RWPE1 (cell line): ENCODE data around the gene ISM2.
"Not testable (repeated sequence)": the region's sequence is repeated elsewhere in the genome, so short reads cannot be mapped to it uniquely, and the experiment has no call there.

Experiments used
- CTCF ChIA-PET: fragments of 350-600 bp; sonication (Branson Sonifier 250); formaldehyde crosslinking; extraction: SDS; loops from one replicate; lab custom pipeline; 2021; lab: Yijun Ruan, JAX
- POLR2A ChIA-PET: fragments of 400-600 bp; formaldehyde crosslinking; extraction: SDS; loops from one replicate; lab custom pipeline; 2020; ENCODE audit warnings: antibody characterized with exemption; ENCODE audit not compliant: low non-redundant PET; lab: Yijun Ruan, JAX
- DNase-seq: peaks from one replicate; pipeline ENCODE4 v3.0.0; 2012; ENCODE audit warnings: low spot score
- H3K27ac ChIP-seq: fragments of 450-650 bp; 2 replicates; pipeline ENCODE4 v1.5.1; 2017
- TF ChIP-seq, protein P1 (sequence below): fragments of 450-650 bp; conservative IDR thresholded peaks from 2 replicates; pipeline ENCODE4 v1.5.1; 2017; ENCODE audit warnings: low read depth, mild to moderate bottlenecking

ISM2 gene

GRCh38 chr14:77498120-77498979, at the start of gene ISM2:
Gene ISM2, minus strand, starts transcription at chr14:77498816. Its CDS starts 23 bp downstream, at chr14:77498793.
- ChIA-PET CTCF (interaction anchor here (0.5 to 0.6 kb wide), 3 partner anchors 9 to 41 kb away, joined by 3 to 4 read pairs (median 3); partner anchors contain the start of gene VIPAS39), POLR2A (no interaction called here)
- H3K27ac ChIP-seq = no peak within 1 kb of the TSS
- TF ChIP-seq, protein P1, sequence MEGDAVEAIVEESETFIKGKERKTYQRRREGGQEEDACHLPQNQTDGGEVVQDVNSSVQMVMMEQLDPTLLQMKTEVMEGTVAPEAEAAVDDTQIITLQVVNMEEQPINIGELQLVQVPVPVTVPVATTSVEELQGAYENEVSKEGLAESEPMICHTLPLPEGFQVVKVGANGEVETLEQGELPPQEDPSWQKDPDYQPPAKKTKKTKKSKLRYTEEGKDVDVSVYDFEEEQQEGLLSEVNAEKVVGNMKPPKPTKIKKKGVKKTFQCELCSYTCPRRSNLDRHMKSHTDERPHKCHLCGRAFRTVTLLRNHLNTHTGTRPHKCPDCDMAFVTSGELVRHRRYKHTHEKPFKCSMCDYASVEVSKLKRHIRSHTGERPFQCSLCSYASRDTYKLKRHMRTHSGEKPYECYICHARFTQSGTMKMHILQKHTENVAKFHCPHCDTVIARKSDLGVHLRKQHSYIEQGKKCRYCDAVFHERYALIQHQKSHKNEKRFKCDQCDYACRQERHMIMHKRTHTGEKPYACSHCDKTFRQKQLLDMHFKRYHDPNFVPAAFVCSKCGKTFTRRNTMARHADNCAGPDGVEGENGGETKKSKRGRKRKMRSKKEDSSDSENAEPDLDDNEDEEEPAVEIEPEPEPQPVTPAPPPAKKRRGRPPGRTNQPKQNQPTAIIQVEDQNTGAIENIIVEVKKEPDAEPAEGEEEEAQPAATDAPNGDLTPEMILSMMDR = no peak
- peak; percentile 59 for DNase-seq

DNA sequence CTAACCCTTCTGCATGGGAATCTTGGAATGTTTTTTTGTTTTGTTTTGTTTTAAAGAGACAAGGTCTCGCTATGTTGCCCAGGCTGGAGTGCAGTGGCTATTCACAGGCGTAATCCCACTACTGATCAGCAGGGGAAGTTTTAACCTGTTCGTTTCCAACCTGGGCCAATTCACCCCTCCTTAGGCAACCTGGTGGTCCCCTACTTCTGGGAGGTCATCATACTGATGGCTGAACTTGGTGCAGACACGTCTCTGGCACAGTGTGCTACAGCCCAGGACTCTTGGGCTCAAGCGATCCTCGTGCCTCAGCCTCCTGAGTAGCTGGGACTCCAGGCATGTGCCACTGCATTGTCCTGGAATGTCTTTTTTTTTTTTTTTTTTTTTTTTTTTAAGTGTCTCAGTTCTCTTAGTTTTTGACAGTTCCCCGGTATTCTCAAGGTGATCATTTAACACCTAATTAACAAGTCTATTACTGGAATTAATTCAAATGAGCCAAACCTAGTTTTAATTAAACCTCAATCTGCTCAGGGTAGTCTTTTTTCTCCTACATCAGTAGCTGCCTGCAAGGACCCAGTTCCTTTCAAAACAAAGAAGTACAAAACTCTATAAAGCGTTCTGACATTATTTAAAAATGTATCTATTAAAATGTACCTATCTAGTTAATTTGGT, 49.0 kb upstream of the ISM2 start:
- ChIA-PET CTCF (interaction anchor here (0.6 kb wide), 1 partner anchor 499 kb away, joined by 4 read pairs; no protein-coding TSS in a partner anchor), POLR2A (no interaction called here)
- TF ChIP-seq, protein P1 = no peak
- no peak for DNase-seq
- H3K27ac ChIP-seq = no peak overlapping the region

DNA sequence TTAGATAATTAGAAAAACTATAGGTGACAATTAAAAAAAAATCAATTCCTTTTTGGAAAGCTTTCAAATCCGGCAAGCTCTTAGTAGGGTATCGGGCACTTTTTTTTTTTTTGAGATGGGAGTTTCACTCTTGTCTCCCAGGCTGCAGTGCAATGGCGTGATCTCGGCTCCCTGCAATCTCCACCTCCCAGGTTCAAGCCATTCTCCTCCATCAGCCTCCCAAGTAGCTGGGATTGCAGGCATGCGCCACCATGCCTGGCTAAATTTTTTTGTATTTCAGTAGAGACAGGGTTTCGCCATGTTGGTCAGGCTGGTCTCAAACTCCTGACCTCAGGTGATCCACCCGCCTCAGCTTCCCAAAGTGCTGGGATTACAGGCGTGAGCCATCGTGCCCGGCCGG, 46.6 kb upstream of the ISM2 start:
- DNase-seq, POLR2A ChIA-PET: not testable (repeated sequence)
- CTCF ChIA-PET = interaction anchor here (0.6 kb wide), 1 partner anchor 106 kb away, joined by 4 read pairs; no protein-coding TSS in a partner anchor

GRCh38 chr14:77544571-77544970, 46.0 kb upstream of the ISM2 start:
- POLR2A ChIA-PET = no interaction called here
- no peak for DNase-seq
- CTCF ChIA-PET = no interaction called here
- TF ChIP-seq, protein P1 = no peak
- no peak overlapping the region for H3K27ac ChIP-seq

More for the DNA sequence above, 46.6 kb upstream of the ISM2 start:
- H3K27ac ChIP-seq = not testable (repeated sequence)

- ChIA-PET POLR2A (interaction anchor here (0.6 kb wide), 1 partner anchor 27 kb away, joined by 3 read pairs; no protein-coding TSS in a partner anchor), CTCF (no interaction called here)
- H3K27ac ChIP-seq = no peak overlapping the region
- TF ChIP-seq, protein P1 = no peak
- no peak for DNase-seq
These were observed 45.2 kb upstream of the ISM2 start for GRCh38 chr14:77543637-77544334.

DNA sequence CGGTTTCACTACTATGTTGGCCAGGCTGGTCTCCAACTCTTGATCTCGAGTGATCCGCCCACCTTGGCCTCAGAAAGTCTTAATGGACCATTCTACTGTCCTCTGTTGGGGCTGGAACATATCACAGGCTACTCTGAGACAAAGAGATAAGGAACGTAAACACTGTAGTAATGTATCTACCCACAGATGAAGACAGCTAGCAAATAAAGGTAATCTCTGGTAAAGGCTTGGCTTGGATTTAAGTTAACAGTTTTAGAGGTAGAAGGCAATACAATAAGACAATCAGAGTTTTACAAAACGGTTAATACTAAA, 44.6 kb upstream of the ISM2 start:
- no peak for DNase-seq
- peak overlapping the region; percentile 37; the same call in 1 of the 2 replicates for H3K27ac ChIP-seq
- ChIA-PET POLR2A (interaction anchor here (0.6 kb wide), 1 partner anchor 26 kb away, joined by 3 read pairs; no protein-coding TSS in a partner anchor), CTCF (no interaction called here)
- TF ChIP-seq, protein P1 = no peak
